Stimulated activated CD8-positive, alpha-beta memory T cell treated with anti-CD3 and anti-CD28 coated beads, Interleukin-15, amount 100 ng/mL, for 24 hours (primary cell): ENCODE data around the gene PAPLN.
"Not testable (repeated sequence)": the region's sequence is repeated elsewhere in the genome, so short reads cannot be mapped to it uniquely, and the experiment has no call there.

Experiments
- DNase-seq: peaks from one replicate; pipeline ENCODE4 v3.0.0-alpha.2; 2020; ENCODE audit warnings: low read depth

PAPLN gene

GRCh38 chr14:73289729-73290128 lies 52.4 kb downstream of the PAPLN start:
- no peak for DNase-seq

- DNase-seq, result no peak
Observed at GRCh38 chr14:73290279-73290678, 53.0 kb downstream of the PAPLN start.

- no peak for DNase-seq
Observed at GRCh38 chr14:73293782-73294781, 56.8 kb downstream of the PAPLN start.

GRCh38 chr14:73295198-73295796 lies 58.0 kb downstream of the PAPLN start:
- DNase-seq, result no peak

- DNase-seq, result no peak
Observed at GRCh38 chr14:73305499-73305898, 68.2 kb downstream of the PAPLN start.

GRCh38 chr14:73307261-73307660 lies 70.0 kb downstream of the PAPLN start:
- no peak for DNase-seq

- not testable (repeated sequence) for DNase-seq
Observed at GRCh38 chr14:73309207-73309606, 71.9 kb downstream of the PAPLN start.

- no peak for DNase-seq
Observed at GRCh38 chr14:73311708-73312030, 74.4 kb downstream of the PAPLN start.

GRCh38 chr14:73312687-73313086 lies 75.4 kb downstream of the PAPLN start:
- DNase-seq, result no peak

- DNase-seq, result no peak
Observed at GRCh38 chr14:73313151-73313550, 75.8 kb downstream of the PAPLN start.

GRCh38 chr14:73323896-73324399 lies 86.6 kb downstream of the PAPLN start:
- DNase-seq, result no peak
